GM12892 (cell line): Measurements from ENCODE around the gene PYROXD2.
"Not testable (repeated sequence)": the region's sequence is repeated elsewhere in the genome, so short reads cannot be mapped to it uniquely, and the experiment has no call there.

Experiments used
- DNase-seq: peaks from one replicate; pipeline ENCODE4 v3.0.0; 2011; ENCODE audit not compliant: insufficient read length
- FAIRE-seq: peaks from 2 replicates; lab custom pipeline; 2011; peaks lifted over from hg19 to GRCh38; lab: Jason Lieb, UNC
- POLR2A ChIP-seq: IDR thresholded peaks from 2 replicates; pipeline ENCODE4 v1.6.1; 2011; ENCODE audit warnings: low read depth, low read length, control low read depth
- POLR2AphosphoS5 ChIP-seq: IDR thresholded peaks from 2 replicates; pipeline ENCODE4 v1.6.1; 2011; ENCODE audit warnings: low read depth, low read length, control low read depth
- TAF1 ChIP-seq: IDR thresholded peaks from 2 replicates; pipeline ENCODE4 v1.6.1; 2011; ENCODE audit warnings: low read depth, mild to moderate bottlenecking, control low read depth, low read length, borderline replicate concordance

Gene PYROXD2

GRCh38 chr10:98349508-98349922 lies 65.5 kb downstream of the PYROXD2 start:
- DNase-seq = no peak
- TF ChIP-seq POLR2AphosphoS5 (no peak), TAF1 (no peak), POLR2A (no peak)
- peak; percentile 40 for FAIRE-seq

- no peak for TF ChIP-seq POLR2A
- no peak for TF ChIP-seq POLR2AphosphoS5
- no peak for TF ChIP-seq TAF1
These were observed 68.1 kb downstream of the PYROXD2 start for GRCh38 chr10:98346847-98347246.

GRCh38 chr10:98344589-98345038 lies 70.4 kb downstream of the PYROXD2 start:
- DNase-seq (no peak), FAIRE-seq (peak; percentile 42)
- TF ChIP-seq POLR2AphosphoS5 (no peak), POLR2A (no peak), TAF1 (no peak)

More at GRCh38 chr10:98346847-98347246, 68.1 kb downstream of the PYROXD2 start:
- DNase-seq (no peak), FAIRE-seq (no peak)

- not testable (repeated sequence) for FAIRE-seq, DNase-seq
These were observed 73.3 kb downstream of the PYROXD2 start for GRCh38 chr10:98341701-98342100.

- FAIRE-seq = peak; percentile 73
- TF ChIP-seq POLR2A = no peak
- no peak for TF ChIP-seq POLR2AphosphoS5
- no peak for TF ChIP-seq TAF1
- no peak for DNase-seq
These were observed 74.1 kb downstream of the PYROXD2 start for GRCh38 chr10:98340940-98341310.

- TF ChIP-seq POLR2AphosphoS5 (no peak), TAF1 (no peak), POLR2A (no peak)
- DNase-seq = no peak
- FAIRE-seq = peak; percentile 78
These were observed 74.6 kb downstream of the PYROXD2 start for GRCh38 chr10:98340261-98340939.

- peak; percentile 27 for DNase-seq
- TF ChIP-seq TAF1 (no peak), POLR2A (no peak), POLR2AphosphoS5 (no peak)
- peak; percentile 84 for FAIRE-seq
These were observed 75.2 kb downstream of the PYROXD2 start for GRCh38 chr10:98339799-98340198.

GRCh38 chr10:98338896-98339295 lies 76.1 kb downstream of the PYROXD2 start:
- DNase-seq = no peak
- FAIRE-seq = no peak
- no peak for TF ChIP-seq POLR2AphosphoS5
- no peak for TF ChIP-seq TAF1
- TF ChIP-seq POLR2A = no peak

- FAIRE-seq (no peak), DNase-seq (no peak)
- TF ChIP-seq POLR2A = no peak
- no peak for TF ChIP-seq POLR2AphosphoS5
- TF ChIP-seq TAF1 = no peak
These were observed 76.7 kb downstream of the PYROXD2 start for GRCh38 chr10:98338318-98338717.

- DNase-seq (no peak), FAIRE-seq (no peak)
- TF ChIP-seq POLR2AphosphoS5 (no peak), TAF1 (no peak), POLR2A (no peak)
These were observed 77.5 kb downstream of the PYROXD2 start for GRCh38 chr10:98337484-98337883.
